Psoas muscle (tissue), 8 donors: Measurements from ENCODE around the gene ADGRE1. TPM values are rescaled to one million over a fixed set of nuclear protein-coding genes. Genes with fewer than 3 reads are reported as not detected.

Source experiments
- ATAC-seq, 4 donors: fragments of 200-7000 bp; cut with Tn5 transposase; one replicate each; pipeline ENCODE4 v1.9.1; 2020; ENCODE audit warnings: moderate library complexity in 3 of 4, mild to moderate bottlenecking in 2 of 4
- DNase-seq, 2 donors: peaks; one replicate each; pipeline ENCODE4 v3.0.0-alpha.2; 2020
- H3K27ac ChIP-seq: fragments of 200-600 bp; one replicate; pipeline ENCODE4 v1.8.0; 2022
- H3K27me3 ChIP-seq, 3 donors: fragments of 200-600 bp in 1 of 3; one replicate each; pipeline versions ENCODE4 v1.6.1 to v1.8.0; 2013 to 2022; ENCODE audit warnings: low read length in 2 of 3, mild to moderate bottlenecking in 2 of 3, moderate library complexity in 1 of 3; ENCODE audit not compliant: insufficient read depth in 3 of 3
- H3K36me3 ChIP-seq, 2 donors: fragments of 200-600 bp in 1 of 2; one replicate each; pipeline versions ENCODE4 v1.6.1 to v1.8.0; 2013 to 2022; ENCODE audit warnings: low read depth in 1 of 2, mild to moderate bottlenecking in 1 of 2, moderate library complexity in 1 of 2; ENCODE audit not compliant: insufficient read depth in 1 of 2
- H3K4me1 ChIP-seq: fragments of 200-600 bp; one replicate; pipeline ENCODE4 v1.8.0; 2022
- H3K4me3 ChIP-seq: fragments of 200-600 bp; one replicate; pipeline ENCODE4 v1.8.0; 2022; ENCODE audit warnings: mild to moderate bottlenecking
- H3K9me3 ChIP-seq: fragments of 200-600 bp; one replicate; pipeline ENCODE4 v1.8.0; 2022
- WGBS, 3 donors: extraction: QIAGEN DNeasy Blood & Tissue Kit; methylation state at CpG; one replicate each; pipeline versions ENCODE4 v1.1.6 to v1.1.7; 2013; 5-methylcytosine and 5-hydroxymethylcytosine counted together
- intact Hi-C, 2 donors: fragments of 100-400 bp; cut with DNase I; formaldehyde crosslinking; loops; one replicate each; pipeline versions ENCODE4 v1.11.0 to v1.14.2; 2022
- polyA plus RNA-seq, 3 donors: library from polyadenylated mRNA; stranded (reverse); fragments of 200-250 nt; gene quantifications; one replicate each; pipeline ENCODE4 v1.2.3, GENCODE V29; 2013
- total RNA-seq, 4 donors: library from RNA; stranded (reverse); fragmentation: NEBNext Ultra II Directional in 2 of 4; extraction: Animal tissue kit (Norgen Biotek cat#: 25700) in 2 of 4; gene quantifications; one replicate each; pipeline versions ENCODE4 v1.2.1 to v1.2.4, GENCODE V29; 2021 to 2023
- TF ChIP-seq, protein P1 (sequence below): fragments of 200-600 bp; IDR thresholded peaks from one replicate; pipeline ENCODE4 v1.8.0; 2022; ENCODE audit warnings: antibody characterized with exemption
- donor health status: healthy with polysubstance abuse.
- donor health status: DM: no; HTN: no; CAD: no; lungs with moderate emphysema.
- donor health status: Bipolar disorder and iron deficiency.
- donor health status: healthy.
- donor health status: DM: yes; HTN: yes; CAD: no.
- donor health status: DM: no; HTN: no; CAD: no.
- donor health status: DM: no; HTN: no; CAD: no.
- donor health status: DM: yes; HTN: yes; CAD: no.

The ADGRE1 gene
- total and polyA plus RNA-seq, 7 donors, result 0.03 to 0.42 (median 0.22) TPM; not detected in 3

DNA sequence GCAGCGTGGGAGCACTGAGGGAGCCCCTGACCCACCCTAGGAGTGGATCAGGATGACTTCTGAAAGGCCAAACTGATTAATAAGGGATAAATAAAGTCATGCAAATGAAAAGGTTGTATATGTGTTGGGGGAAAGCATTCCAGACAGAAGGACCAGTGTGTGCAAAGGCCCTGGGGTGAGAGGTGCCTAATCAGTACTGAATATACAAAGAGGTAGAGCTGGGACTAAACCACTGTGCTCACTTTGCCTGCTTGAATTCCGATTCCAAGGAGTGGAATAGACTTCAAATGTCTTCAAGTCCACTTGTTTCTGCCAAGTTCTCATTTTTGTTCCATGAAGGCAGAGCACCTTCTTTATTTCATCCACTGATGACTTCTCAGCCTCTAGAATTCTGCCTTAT is 32.6 kb upstream of the ADGRE1 start:
- no peak overlapping the region for H3K27ac ChIP-seq
- no peaks in the 10 kb centered on the region for H3K4me1 ChIP-seq
- 67 to 79% (median 72%) methylated on average over 2 of the region's 2 CpGs for WGBS, 3 donors
- no peaks in the 10 kb centered on the region for H3K9me3 ChIP-seq
- no peak for ATAC-seq
- H3K4me3 ChIP-seq, result no peak overlapping the region
- no peak for DNase-seq
- intact Hi-C loops, result no loop called here
- H3K36me3 ChIP-seq, result no peaks in the 10 kb centered on the region
- TF ChIP-seq, protein P1, sequence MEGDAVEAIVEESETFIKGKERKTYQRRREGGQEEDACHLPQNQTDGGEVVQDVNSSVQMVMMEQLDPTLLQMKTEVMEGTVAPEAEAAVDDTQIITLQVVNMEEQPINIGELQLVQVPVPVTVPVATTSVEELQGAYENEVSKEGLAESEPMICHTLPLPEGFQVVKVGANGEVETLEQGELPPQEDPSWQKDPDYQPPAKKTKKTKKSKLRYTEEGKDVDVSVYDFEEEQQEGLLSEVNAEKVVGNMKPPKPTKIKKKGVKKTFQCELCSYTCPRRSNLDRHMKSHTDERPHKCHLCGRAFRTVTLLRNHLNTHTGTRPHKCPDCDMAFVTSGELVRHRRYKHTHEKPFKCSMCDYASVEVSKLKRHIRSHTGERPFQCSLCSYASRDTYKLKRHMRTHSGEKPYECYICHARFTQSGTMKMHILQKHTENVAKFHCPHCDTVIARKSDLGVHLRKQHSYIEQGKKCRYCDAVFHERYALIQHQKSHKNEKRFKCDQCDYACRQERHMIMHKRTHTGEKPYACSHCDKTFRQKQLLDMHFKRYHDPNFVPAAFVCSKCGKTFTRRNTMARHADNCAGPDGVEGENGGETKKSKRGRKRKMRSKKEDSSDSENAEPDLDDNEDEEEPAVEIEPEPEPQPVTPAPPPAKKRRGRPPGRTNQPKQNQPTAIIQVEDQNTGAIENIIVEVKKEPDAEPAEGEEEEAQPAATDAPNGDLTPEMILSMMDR, result no peak
- H3K27me3 ChIP-seq, result peaks cover 0 to 5% (median 5%) of the 10 kb centered on the region in 3 donors

DNA sequence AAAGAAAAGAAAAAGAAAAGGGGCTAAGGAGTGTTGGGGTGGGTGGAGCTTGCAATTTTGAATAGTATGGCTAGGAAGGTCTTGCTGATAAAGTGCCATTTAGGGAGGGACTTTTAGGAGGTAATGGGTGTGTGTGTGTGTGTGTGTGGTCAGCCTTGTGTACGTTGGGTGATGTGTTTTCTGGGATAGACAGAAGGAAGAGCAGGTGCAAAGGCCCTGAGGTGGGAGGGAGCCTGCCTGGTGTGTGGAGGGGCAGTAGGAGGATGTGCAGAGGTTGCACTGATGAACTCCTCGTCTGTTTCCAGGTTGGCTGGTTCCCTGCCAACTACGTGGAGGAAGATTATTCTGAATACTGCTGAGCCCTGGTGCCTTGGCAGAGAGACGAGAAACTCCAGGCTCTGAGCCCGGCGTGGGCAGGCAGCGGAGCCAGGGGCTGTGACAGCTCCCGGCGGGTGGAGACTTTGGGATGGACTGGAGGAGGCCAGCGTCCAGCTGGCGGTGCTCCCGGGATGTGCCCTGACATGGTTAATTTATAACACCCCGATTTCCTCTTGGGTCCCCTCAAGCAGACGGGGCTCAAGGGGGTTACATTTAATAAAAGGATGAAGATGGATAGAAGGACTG is 30.5 kb upstream of the ADGRE1 start:
- H3K27ac ChIP-seq, result no peak overlapping the region
- TF ChIP-seq, protein P1, result no peak
- no peaks in the 10 kb centered on the region for H3K36me3 ChIP-seq
- H3K4me1 ChIP-seq, result no peaks in the 10 kb centered on the region
- DNase-seq (no peak), ATAC-seq (no peak)
- H3K27me3 ChIP-seq, result peaks cover 0 to 5% (median 5%) of the 10 kb centered on the region in 3 donors
- no peak overlapping the region for H3K4me3 ChIP-seq
- no peaks in the 10 kb centered on the region for H3K9me3 ChIP-seq
- 11 to 15% (median 15%) methylated on average over 14 of the region's 14 CpGs for WGBS, 3 donors
- intact Hi-C loops, result no loop called here

DNA sequence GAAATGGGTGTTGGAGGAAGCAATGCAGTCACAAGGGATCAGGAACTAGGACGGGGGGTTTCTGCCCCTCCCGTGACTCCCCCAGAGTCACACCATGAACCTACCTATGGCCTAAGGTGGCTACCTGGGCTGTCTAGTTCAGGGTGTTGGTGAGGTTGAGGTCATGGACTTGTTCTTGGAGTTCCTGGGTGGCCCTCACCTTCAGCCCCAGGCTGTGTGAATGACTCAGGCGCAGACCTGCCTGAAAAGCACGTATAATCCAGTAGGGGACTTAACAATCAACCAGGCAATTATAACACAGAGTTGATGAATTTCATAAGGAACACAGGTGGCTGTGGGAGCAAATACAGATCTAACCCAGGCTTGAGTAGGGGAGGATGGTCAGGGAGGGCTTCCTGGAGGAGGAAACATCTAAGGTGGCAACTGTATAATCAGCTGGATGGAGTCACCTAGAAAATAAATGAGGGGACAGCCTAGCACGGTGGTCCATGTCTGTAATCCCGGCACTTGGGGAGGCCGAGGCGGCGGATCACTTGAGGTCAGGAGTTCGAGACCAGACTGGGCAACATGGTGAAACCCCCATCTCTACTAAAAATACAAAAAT is 25.6 kb upstream of the ADGRE1 start:
- TF ChIP-seq, protein P1, result no peak
- intact Hi-C loops, result loop anchor here (2.0 to 10.0 kb wide), 3 partner anchors 227 to 327 kb away; partner anchors contain the start of gene TNFSF9 (in 1 of the 2)
- DNase-seq, result no peak

DNA sequence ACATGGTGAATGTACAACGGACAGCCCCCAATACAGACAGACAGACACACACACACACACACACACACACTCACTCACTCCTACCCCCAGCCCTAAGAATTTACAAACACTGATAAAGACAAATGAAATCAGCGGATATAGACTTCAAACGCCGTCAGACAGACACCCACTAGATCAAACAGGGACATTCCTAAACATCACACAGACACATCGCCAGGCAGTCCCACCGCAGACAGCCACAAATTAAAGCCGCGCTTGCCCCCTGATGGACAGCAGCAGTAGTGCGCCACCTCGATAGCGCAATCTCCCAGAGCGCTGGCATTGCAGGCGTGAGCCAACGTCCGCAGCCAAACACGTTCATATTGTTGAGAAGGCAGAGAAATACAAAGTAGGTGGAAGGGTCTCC is 24.7 kb upstream of the ADGRE1 start:
- no peaks in the 10 kb centered on the region for H3K4me1 ChIP-seq
- 2 to 5% (median 4%) methylated on average over 16 of the region's 16 CpGs for WGBS, 3 donors
- H3K4me3 ChIP-seq, result peak overlapping the region; percentile 40
- no peaks in the 10 kb centered on the region for H3K9me3 ChIP-seq
- no peak overlapping the region for H3K27ac ChIP-seq
- ATAC-seq, result peak; percentile 84 to 95 (median 87)
- TF ChIP-seq, protein P1, result peak; percentile 75
- peak; percentile 73 to 86 for DNase-seq
- H3K27me3 ChIP-seq, result peaks cover 0 to 5% (median 0%) of the 10 kb centered on the region in 3 donors
- H3K36me3 ChIP-seq, result no peaks in the 10 kb centered on the region
- intact Hi-C loops, result loop anchor here (1.0 to 10.0 kb wide), 4 partner anchors 124 to 328 kb away; partner anchors contain the start of gene TNFSF9 (in 1 of the 2)

More for the DNA sequence above, 25.6 kb upstream of the ADGRE1 start:
- no peak for ATAC-seq
- no peak overlapping the region for H3K27ac ChIP-seq
- no peak overlapping the region for H3K4me3 ChIP-seq
- H3K4me1 ChIP-seq, result no peaks in the 10 kb centered on the region
- 74 to 83% (median 81%) methylated on average over 10 of the region's 10 CpGs for WGBS, 3 donors
- H3K27me3 ChIP-seq, result peaks cover 0 to 5% (median 3%) of the 10 kb centered on the region in 3 donors
- no peaks in the 10 kb centered on the region for H3K9me3 ChIP-seq
- H3K36me3 ChIP-seq, result no peaks in the 10 kb centered on the region
